ENCODE measurements around the gene HACL1.

HACL1 gene

DNA sequence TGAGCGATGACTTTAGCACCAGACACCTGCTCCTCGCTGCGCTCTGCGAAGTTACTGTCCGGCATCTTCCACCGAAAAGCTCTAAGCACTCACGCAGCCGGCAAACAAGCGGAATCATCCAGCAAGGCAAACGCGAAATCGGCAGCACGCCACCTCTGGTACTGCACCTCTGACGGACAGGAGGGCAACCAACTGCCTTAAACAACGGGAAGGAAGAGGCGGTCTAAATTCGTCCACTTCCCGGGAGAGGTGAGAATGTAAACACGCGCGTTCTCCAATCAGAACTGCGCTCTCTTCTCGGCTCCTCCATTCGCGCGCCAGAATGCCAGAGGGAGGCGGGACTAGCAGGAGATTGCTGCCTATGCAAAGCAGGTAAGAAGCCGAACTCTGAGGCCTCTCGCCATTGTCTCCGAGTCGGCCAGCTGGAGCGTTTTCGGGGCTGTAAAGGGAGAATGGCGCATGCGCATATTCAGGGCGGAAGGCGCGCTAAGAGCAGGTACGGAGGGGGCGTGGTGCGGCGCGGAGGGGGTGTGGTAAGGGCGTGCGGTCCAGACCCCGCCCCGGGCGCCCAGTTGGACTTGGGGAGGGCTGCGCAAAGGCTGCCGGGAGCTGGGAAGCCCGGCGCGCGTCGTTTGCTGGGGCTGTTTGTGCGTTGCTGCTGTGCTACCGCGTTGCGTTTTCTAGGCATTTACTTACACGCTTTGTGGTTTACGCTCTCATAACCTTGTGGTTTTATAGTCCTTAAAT, at the start of gene HACL1, which contains the start of gene BTD:
Gene HACL1, minus strand, starts transcription at position 171 of the 747 bp plus-strand sequence. Its CDS starts 106 bp downstream, at position 65.
Gene BTD, plus strand, starts transcription at position 347 of the 747 bp plus-strand sequence. CDS start 33,695 bp downstream, outside the sequence.
- no peaks in the 10 kb centered on the region for H3K27me3 Mint-ChIP-seq (ENCODE audit: low read depth)
- H3K9me3 Mint-ChIP-seq, result peaks cover 6% of the 10 kb centered on the region
- peak within 1 kb of the TSS; percentile 97 for H3K27ac Mint-ChIP-seq
- H3K36me3 Mint-ChIP-seq (ENCODE audit: low read depth), result peaks cover 41% of the 10 kb centered on the region
- H3K4me3 Mint-ChIP-seq, result peak within 1 kb of the TSS; percentile 99
- H3K4me1 Mint-ChIP-seq (ENCODE audit: low read depth), result peaks cover 18% of the 10 kb centered on the region
- peak; percentile 98 for DNase-seq (ENCODE audit: low spot score)

DNA sequence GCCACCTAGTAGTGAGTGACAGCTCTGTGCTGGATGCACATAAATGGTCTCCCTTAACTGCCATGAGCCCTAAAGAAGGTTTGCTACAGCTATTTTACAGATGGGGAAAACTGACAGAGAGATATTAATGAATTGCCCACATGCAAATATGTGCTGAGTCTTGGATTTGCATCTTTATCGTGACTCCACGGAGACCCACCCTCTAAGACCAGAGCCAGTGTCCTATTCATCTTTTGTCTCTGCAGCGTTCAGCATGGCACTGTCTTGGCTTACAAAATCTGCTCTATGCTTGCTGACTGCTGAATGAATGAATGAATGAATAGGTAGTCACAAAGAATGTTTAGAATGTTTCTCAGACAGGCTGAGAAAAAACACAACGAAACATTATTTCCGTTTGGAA, 48.5 kb upstream of the HACL1 start:
- Mint-ChIP-seq H3K36me3 (ENCODE audit: low read depth) (peaks cover 26% of the 10 kb centered on the region), H3K27me3 (ENCODE audit: low read depth) (peaks cover 8% of the 10 kb centered on the region), H3K27ac (no peak overlapping the region), H3K4me1 (ENCODE audit: low read depth) (peaks cover 52% of the 10 kb centered on the region), H3K4me3 (peak overlapping the region; percentile 28), H3K9me3 (peaks cover 10% of the 10 kb centered on the region)
- no peak for DNase-seq (ENCODE audit: low spot score)

DNA sequence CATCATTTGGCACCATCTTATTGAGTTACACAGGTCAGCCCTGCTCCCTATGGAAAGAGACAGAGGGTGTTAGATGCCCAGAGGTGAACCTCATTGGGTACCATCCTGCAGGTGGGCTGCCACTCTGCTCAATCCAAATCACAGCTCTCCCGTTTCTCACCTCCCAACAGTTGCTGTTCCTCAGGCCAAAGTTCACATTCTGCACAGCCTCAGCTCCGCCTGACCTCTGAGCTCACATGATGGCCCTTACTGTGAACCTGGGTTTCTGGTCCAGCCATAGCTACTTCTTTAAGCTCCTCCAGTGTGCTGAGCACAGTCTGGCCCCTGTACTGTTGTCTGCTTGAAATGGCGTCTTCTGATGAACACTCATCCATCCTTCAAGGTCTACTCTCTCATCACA, 48.0 kb upstream of the HACL1 start:
- Mint-ChIP-seq H3K36me3 (ENCODE audit: low read depth) (peaks cover 27% of the 10 kb centered on the region), H3K27ac (no peak overlapping the region), H3K27me3 (ENCODE audit: low read depth) (peaks cover 8% of the 10 kb centered on the region), H3K9me3 (peaks cover 9% of the 10 kb centered on the region), H3K4me3 (peak overlapping the region; percentile 28), H3K4me1 (ENCODE audit: low read depth) (peaks cover 52% of the 10 kb centered on the region)
- DNase-seq (ENCODE audit: low spot score), result no peak

DNA sequence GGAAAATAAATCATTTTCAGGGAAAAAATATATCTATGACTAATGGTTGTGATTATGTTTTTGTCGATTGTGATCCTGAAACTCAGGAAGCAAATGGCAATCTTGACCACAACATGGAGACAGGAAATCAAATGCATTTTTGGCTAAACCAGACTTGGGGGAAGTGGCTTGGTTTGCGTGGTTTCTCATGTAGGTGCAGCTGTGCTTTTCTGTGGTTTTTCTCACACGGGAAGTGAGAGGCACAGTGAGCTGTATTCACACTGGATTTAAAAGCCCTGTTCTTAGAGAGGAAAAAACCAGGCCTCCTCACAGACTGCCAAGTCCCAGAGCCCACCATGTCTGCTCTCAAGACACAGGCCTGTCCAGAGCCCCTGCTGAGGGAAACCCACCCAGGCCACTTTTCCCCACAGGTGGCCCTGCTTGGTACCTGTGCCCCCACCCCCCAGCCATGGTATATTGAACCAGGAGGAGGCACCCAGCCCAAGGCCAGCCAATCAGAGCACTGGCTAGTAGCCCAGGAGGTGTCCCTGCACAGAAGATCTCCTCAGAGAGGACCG, 46.3 kb upstream of the HACL1 start:
- DNase-seq (ENCODE audit: low spot score), result peak; percentile 76
- H3K9me3 Mint-ChIP-seq, result peaks cover 5% of the 10 kb centered on the region
- H3K36me3 Mint-ChIP-seq (ENCODE audit: low read depth), result peaks cover 32% of the 10 kb centered on the region
- peak overlapping the region; percentile 62 for H3K27ac Mint-ChIP-seq
- peak overlapping the region; percentile 55 for H3K4me3 Mint-ChIP-seq
- H3K4me1 Mint-ChIP-seq (ENCODE audit: low read depth), result peaks cover 55% of the 10 kb centered on the region
- peaks cover 8% of the 10 kb centered on the region for H3K27me3 Mint-ChIP-seq (ENCODE audit: low read depth)

DNA sequence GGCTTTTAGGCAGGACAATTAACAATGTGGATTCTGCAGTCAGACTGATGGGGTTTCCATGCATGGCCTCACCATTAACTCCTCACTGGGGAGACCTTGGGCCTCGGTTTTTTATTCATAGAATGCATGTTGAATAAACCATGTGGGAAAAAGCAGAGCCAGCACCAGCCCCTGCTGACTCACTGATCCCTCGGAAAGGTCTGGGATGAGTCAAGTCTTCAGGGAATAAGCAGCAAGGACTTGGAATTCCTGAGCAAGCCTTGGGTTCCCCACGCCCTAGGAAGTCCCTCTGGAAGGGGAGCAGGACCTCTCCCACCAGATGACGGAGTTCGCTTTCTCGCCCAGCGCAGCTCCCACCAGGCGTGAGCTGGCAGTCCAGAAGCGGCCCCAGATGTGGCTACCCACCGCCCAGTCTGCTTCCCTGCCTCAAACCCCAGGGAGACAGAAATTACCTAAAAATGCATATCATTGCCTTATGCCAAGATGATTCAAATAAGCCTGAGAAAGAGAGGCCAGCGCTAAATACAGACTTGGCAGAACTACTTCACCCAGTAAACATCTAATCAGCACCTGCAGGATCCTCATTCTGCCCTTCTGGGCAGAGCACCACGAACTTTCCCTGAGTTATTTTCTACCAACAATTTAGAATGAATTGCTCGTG, 45.6 kb upstream of the HACL1 start:
- Mint-ChIP-seq H3K4me1 (ENCODE audit: low read depth) (peaks cover 57% of the 10 kb centered on the region), H3K4me3 (peak overlapping the region; percentile 55), H3K9me3 (peaks cover 5% of the 10 kb centered on the region), H3K27ac (peak overlapping the region; percentile 62), H3K36me3 (ENCODE audit: low read depth) (peaks cover 34% of the 10 kb centered on the region), H3K27me3 (ENCODE audit: low read depth) (peaks cover 8% of the 10 kb centered on the region)
- DNase-seq (ENCODE audit: low spot score), result no peak

DNA sequence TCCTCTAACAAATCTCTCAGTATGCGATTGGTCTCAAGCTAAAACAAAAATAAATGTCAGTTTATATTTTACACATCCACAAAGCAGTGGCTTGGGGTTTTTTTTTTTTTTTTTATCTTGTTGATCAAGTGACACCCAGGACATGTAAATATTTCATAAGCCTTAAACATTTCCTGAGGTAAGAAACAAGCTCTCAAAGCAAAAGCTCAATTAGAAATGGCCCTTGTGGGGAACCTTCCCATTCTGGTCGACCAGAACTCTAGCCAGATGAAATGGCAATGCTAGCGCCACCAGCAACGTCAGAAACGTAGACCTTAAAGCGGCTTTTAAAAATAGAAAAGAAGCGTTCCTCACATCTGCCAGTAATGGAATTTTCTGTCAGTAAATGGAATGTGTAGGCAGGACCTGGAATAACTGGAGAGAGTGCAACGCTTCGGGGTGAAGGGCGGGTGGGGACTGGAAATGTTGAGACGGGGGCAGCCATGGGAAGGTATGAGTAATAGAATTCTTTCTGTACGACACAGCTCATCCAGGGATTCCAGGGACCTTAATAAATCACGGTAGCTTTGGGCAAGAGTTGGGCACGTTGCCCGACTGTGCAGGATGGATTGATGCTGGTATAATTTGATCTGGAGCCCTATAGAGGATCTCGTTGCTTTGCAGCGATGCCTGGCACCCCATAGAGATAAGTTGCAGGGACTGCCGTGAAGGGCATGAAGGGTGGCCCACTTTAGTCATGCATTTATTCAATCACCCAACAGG, 44.6 kb upstream of the HACL1 start:
- no peak for DNase-seq (ENCODE audit: low spot score)
- H3K4me3 Mint-ChIP-seq, result peak overlapping the region; percentile 58
- H3K9me3 Mint-ChIP-seq, result peaks cover 5% of the 10 kb centered on the region
- peaks cover 59% of the 10 kb centered on the region for H3K4me1 Mint-ChIP-seq (ENCODE audit: low read depth)
- H3K27ac Mint-ChIP-seq, result peak overlapping the region; percentile 81
- peaks cover 8% of the 10 kb centered on the region for H3K27me3 Mint-ChIP-seq (ENCODE audit: low read depth)
- H3K36me3 Mint-ChIP-seq (ENCODE audit: low read depth), result peaks cover 37% of the 10 kb centered on the region

DNA sequence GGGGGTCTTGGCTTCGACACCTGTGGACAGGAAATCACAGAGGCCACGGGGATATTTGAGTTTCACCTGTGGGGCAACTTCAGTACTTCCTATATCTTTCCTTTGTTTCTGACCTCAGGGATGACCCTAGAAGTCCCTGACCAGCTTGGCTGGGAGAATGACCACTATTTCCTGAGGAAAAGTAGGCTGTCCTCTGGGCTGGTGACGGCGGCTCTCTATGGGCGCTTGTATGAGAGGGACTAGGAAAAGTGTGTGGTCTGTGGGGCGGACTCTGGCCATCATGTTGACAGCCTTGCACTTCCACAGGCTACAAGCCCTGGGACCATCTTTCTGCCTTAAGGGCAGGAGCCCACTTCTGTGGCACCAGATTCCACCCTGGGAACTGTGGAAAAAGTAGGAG, 43.9 kb upstream of the HACL1 start:
- Mint-ChIP-seq H3K4me1 (ENCODE audit: low read depth) (peaks cover 58% of the 10 kb centered on the region), H3K4me3 (peak overlapping the region; percentile 58), H3K36me3 (ENCODE audit: low read depth) (peaks cover 34% of the 10 kb centered on the region), H3K27me3 (ENCODE audit: low read depth) (peaks cover 5% of the 10 kb centered on the region), H3K27ac (peak overlapping the region; percentile 81), H3K9me3 (peaks cover 5% of the 10 kb centered on the region)
- DNase-seq (ENCODE audit: low spot score), result no peak

DNA sequence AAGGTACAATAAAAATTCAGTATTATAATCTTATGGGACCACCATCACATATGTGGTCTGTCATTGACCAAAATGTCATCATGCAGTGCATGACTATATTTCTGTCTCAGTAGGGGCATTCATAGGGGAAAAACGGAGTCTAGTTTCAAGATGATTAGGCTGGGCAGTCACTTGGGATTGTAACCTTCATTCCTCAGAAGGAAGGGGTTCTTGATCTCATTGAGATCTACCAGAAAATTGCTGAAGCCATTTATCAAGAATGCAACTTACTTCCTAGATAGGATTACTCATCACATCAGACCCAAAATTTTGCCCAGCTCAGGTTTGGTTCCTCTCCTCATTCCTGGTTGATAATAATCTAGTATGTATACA, 37.5 kb upstream of the HACL1 start:
- DNase-seq (ENCODE audit: low spot score), result no peak
- Mint-ChIP-seq H3K36me3 (ENCODE audit: low read depth) (peaks cover 11% of the 10 kb centered on the region), H3K4me3 (no peak overlapping the region), H3K27me3 (ENCODE audit: low read depth) (no peaks in the 10 kb centered on the region), H3K4me1 (ENCODE audit: low read depth) (peaks cover 47% of the 10 kb centered on the region), H3K27ac (no peak overlapping the region), H3K9me3 (no peaks in the 10 kb centered on the region)

DNA sequence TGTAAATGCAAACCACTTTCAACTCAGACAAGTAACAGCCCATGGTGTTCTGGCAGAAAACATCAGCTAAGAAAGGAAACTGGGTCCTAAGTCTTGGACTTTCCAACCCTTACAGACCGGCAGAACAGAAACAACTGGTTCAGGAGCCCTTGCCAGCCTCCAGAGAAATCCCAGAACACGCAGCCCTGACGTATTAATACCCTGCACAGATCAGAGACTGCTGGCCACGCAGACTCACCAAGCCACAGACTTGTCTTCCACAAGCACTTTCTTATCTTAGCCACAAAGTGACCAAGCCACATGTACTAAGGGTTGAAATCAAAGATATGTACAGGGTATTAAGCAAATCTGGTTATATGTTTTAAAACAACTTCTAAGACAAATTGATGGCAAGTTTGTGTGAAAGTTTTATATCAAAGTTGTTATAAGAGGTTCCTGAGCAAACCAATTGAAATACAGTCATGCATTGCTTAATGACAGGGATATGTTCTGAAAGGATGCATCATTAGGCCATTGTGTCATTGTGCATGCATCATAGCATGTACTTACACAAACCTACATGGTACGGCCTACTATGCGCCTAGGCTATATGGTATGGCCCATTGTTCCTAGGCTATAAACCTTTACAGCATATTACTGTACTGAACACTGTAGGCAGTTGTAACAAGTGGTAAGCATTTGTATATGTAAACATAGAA, 37.0 kb upstream of the HACL1 start:
- no peaks in the 10 kb centered on the region for H3K9me3 Mint-ChIP-seq
- no peak for DNase-seq (ENCODE audit: low spot score)
- no peak overlapping the region for H3K27ac Mint-ChIP-seq
- H3K27me3 Mint-ChIP-seq (ENCODE audit: low read depth), result no peaks in the 10 kb centered on the region
- peaks cover 8% of the 10 kb centered on the region for H3K36me3 Mint-ChIP-seq (ENCODE audit: low read depth)
- H3K4me3 Mint-ChIP-seq, result peak overlapping the region; percentile 44
- H3K4me1 Mint-ChIP-seq (ENCODE audit: low read depth), result peaks cover 49% of the 10 kb centered on the region

DNA sequence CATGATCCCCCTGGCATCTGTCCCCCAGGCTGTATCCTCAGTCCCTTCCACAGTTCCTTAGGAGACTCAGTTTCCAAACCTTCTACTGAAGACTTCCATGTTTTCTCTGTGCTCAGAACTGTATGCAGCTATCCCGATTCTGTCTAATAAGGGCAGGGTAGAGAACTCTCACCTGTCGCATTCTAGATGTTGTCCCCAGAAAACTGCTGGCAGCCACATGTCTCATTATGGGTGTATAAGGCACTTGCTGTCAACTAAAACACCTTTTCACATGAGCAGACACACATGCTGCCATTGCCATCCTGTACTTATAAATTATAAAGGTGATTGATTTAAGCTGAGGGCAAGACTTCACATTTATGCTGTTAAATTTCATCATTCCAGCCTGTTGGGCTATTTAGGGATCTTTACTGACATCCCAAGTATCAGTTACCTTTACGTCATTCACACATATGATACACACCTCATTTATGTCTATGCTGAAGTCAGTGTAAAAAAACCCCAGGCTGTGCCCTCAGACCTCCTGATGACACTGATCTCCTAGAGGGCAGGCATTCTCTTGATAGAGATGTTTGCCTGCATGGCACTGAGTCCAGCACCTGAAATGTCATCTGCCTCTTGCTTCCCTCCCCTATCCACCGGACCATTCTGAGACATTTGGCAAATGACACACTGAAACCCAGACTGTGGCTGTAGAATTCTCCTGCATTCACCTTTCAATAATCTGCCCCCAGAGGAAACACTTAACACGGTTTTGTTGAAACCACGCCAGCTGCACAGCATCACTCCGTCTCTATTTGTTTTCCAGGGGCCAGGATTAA, 36.0 kb upstream of the HACL1 start:
- peaks cover 6% of the 10 kb centered on the region for H3K36me3 Mint-ChIP-seq (ENCODE audit: low read depth)
- H3K4me1 Mint-ChIP-seq (ENCODE audit: low read depth), result peaks cover 51% of the 10 kb centered on the region
- peak overlapping the region; percentile 77 for H3K27ac Mint-ChIP-seq
- H3K9me3 Mint-ChIP-seq, result no peaks in the 10 kb centered on the region
- peak overlapping the region; percentile 44 for H3K4me3 Mint-ChIP-seq
- peak; percentile 44 for DNase-seq (ENCODE audit: low spot score)
- H3K27me3 Mint-ChIP-seq (ENCODE audit: low read depth), result no peaks in the 10 kb centered on the region

DNA sequence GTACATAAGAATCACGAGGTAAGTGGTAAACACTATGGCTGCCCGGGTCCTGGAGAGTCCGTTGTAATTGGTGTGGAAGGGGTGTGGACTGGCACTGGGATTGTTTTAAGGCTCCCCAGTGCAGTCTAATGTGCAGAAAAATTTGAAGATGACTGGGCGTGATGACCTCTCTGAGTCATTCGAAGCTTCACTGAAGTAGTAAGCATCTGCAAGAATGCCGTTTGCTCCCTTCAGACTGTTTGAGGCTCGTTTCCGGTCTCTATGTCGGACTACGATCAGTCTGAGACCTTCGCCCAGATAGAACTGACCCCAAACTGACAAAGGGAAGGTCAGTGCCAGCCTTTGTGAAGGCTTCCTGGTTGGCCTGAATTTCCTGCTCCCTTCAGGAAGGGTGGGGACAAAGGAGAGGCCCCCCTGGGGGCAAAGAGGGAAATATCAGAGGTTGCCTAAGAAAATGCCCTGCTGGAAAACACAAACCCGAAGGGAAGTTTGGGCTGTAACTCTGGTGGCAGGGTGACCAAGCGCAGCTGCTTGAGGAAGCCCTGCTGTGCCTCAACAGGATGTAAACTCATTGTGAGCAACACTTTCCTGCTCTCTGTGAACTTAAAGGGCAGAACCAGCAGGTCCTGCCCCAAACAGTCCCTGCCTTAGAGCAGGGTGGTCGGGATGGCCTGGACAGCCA, 34.8 kb upstream of the HACL1 start:
- Mint-ChIP-seq H3K36me3 (ENCODE audit: low read depth) (peaks cover 1% of the 10 kb centered on the region), H3K27me3 (ENCODE audit: low read depth) (no peaks in the 10 kb centered on the region), H3K4me3 (peak overlapping the region; percentile 44), H3K4me1 (ENCODE audit: low read depth) (peaks cover 50% of the 10 kb centered on the region), H3K9me3 (no peaks in the 10 kb centered on the region), H3K27ac (peak overlapping the region; percentile 85)
- peak; percentile 60 for DNase-seq (ENCODE audit: low spot score)

DNA sequence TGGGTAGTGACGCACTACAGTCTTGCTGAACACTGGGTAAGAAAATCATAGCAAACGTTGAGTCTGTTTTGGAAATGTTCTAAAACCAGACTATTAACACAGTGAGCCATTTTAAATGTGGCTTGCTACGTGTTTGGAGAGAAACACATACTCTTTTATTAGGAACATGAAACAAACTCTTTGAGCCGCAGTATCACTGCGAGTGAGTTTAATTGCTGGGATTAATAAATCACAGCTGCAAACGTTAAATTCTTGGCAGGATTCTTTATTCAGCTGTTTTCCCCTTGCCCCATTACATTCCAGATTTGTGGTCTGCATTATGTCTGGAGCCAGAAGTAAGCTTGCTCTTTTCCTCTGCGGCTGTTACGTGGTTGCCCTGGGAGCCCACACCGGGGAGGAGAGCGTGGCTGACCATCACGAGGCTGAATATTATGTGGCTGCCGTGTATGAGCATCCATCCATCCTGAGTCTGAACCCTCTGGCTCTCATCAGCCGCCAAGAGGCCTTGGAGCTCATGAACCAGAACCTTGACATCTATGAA, 33.8 kb upstream of the HACL1 start:
- Mint-ChIP-seq H3K36me3 (ENCODE audit: low read depth) (peaks cover 1% of the 10 kb centered on the region), H3K27ac (no peak overlapping the region), H3K4me1 (ENCODE audit: low read depth) (peaks cover 59% of the 10 kb centered on the region), H3K9me3 (no peaks in the 10 kb centered on the region), H3K4me3 (no peak overlapping the region), H3K27me3 (ENCODE audit: low read depth) (no peaks in the 10 kb centered on the region)
- no peak for DNase-seq (ENCODE audit: low spot score)
